Neural cell (in vitro differentiated cells): Measurements from ENCODE around the gene TCP10L. TPM values are rescaled to one million over a fixed set of nuclear protein-coding genes. Genes with fewer than 3 reads are reported as not detected.

Source experiments
- H2AFZ ChIP-seq: fragments of 200-600, 300-800 bp; sonication (generic), shearing (Covaris generic); 2 replicates; pipeline ENCODE4 v1.6.0; 2014; ENCODE audit warnings: low read depth, mild to moderate bottlenecking, antibody characterized with exemption, low read length, moderate library complexity
- H3F3A ChIP-seq: fragments of 200-600 bp; shearing (Covaris generic); 2 replicates; pipeline ENCODE4 v1.6.1; 2016; ENCODE audit warnings: mild to moderate bottlenecking, moderate library complexity, mixed read lengths, antibody characterized with exemption, low read length; ENCODE audit not compliant: insufficient read depth, poor library complexity, severe bottlenecking
- H3K27ac ChIP-seq: fragments of 200-600, 300-800 bp; sonication (generic), shearing (Covaris generic); 2 replicates; pipeline ENCODE4 v1.5.1; 2014; ENCODE audit warnings: mild to moderate bottlenecking, low read length, moderate library complexity
- H3K27me3 ChIP-seq: fragments of 300-800, 200-600 bp; sonication (generic), shearing (Covaris generic); 2 replicates; pipeline ENCODE4 v1.6.0; 2014; ENCODE audit warnings: mild to moderate bottlenecking, low read depth, low read length, moderate library complexity; ENCODE audit not compliant: insufficient read depth
- H3K36me3 ChIP-seq: fragments of 300-800, 200-600 bp; sonication (generic), shearing (Covaris generic); 2 replicates; pipeline ENCODE4 v1.5.1; 2014; ENCODE audit warnings: mild to moderate bottlenecking, antibody characterized with exemption, low read length, moderate library complexity; ENCODE audit not compliant: insufficient read depth
- H3K4me2 ChIP-seq: fragments of 300-800, 200-600 bp; sonication (generic), shearing (Covaris generic); 2 replicates; pipeline ENCODE4 v1.6.0; 2014; ENCODE audit warnings: mild to moderate bottlenecking, low read length
- H3K4me3 ChIP-seq: fragments of 300-800, 200-600 bp; sonication (generic), shearing (Covaris generic); 2 replicates; pipeline ENCODE4 v1.5.1; 2014; ENCODE audit warnings: mild to moderate bottlenecking, low read length, moderate library complexity
- H3K79me2 ChIP-seq: fragments of 200-600 bp; shearing (Covaris generic); replicated peaks from 2 replicates; pipeline ENCODE4 v1.6.0; 2014; ENCODE audit warnings: mild to moderate bottlenecking, low read length, moderate library complexity; ENCODE audit not compliant: insufficient read depth
- H3K9ac ChIP-seq: fragments of 300-800, 200-600 bp; sonication (generic), shearing (Covaris generic); 2 replicates; pipeline ENCODE4 v1.6.1; 2016; ENCODE audit warnings: mild to moderate bottlenecking, low read length, mixed read lengths
- H3K9me2 ChIP-seq: fragments of 200-600 bp; shearing (Covaris generic); 2 replicates; pipeline ENCODE4 v1.6.1; 2016; ENCODE audit warnings: mild to moderate bottlenecking, low read length, mixed read lengths; ENCODE audit not compliant: insufficient read depth
- H3K9me3 ChIP-seq: fragments of 200-600, 300-800 bp; sonication (generic), shearing (Covaris generic); 2 replicates; pipeline ENCODE4 v1.6.1; 2016; ENCODE audit warnings: mild to moderate bottlenecking, mixed run types, low read length, moderate library complexity, mixed read lengths
- H4K20me1 ChIP-seq: fragments of 200-600 bp; shearing (Covaris generic); 2 replicates; pipeline ENCODE4 v1.6.1; 2016; ENCODE audit warnings: mild to moderate bottlenecking, mixed run types; ENCODE audit not compliant: insufficient read depth
- EP300 ChIP-seq: fragments of 450-650 bp; conservative IDR thresholded peaks from 2 replicates; pipeline ENCODE4 v1.6.1; 2014; ENCODE audit warnings: antibody characterized with exemption, mild to moderate bottlenecking, moderate library complexity; ENCODE audit not compliant: poor library complexity, severe bottlenecking
- EZH2 ChIP-seq: fragments of 200-600, 300-800 bp; shearing (Covaris generic), sonication (generic); IDR thresholded peaks from 2 replicates; pipeline ENCODE4 v1.6.1; 2014; ENCODE audit warnings: antibody characterized with exemption, low read length, borderline replicate concordance, mild to moderate bottlenecking; ENCODE audit not compliant: insufficient read depth, poor library complexity, severe bottlenecking
- MXI1 ChIP-seq: fragments of 450-650 bp; conservative IDR thresholded peaks from 2 replicates; pipeline ENCODE4 v1.6.1; 2014; ENCODE audit warnings: antibody characterized with exemption, mild to moderate bottlenecking; ENCODE audit not compliant: poor library complexity, severe bottlenecking
- POLR2AphosphoS5 ChIP-seq: IDR thresholded peaks from 2 replicates; pipeline ENCODE4 v1.6.1; 2012
- RAD21 ChIP-seq: fragments of 450-650 bp; conservative IDR thresholded peaks from 2 replicates; pipeline ENCODE4 v1.6.1; 2014; ENCODE audit warnings: antibody characterized with exemption, mild to moderate bottlenecking, moderate library complexity
- SMC3 ChIP-seq: fragments of 450-650 bp; conservative IDR thresholded peaks from 2 replicates; pipeline ENCODE4 v1.6.1; 2014; ENCODE audit warnings: antibody characterized with exemption, mild to moderate bottlenecking, moderate library complexity; ENCODE audit not compliant: poor library complexity
- TAF1 ChIP-seq: IDR thresholded peaks from 2 replicates; pipeline ENCODE4 v1.6.1; 2012; ENCODE audit warnings: low read depth
- polyA plus RNA-seq: library from polyadenylated mRNA; depleted of rRNA; stranded (reverse); fragments of >200 nt; gene quantifications from 2 replicates; pipeline ENCODE4 v1.2.3, GENCODE V29; 2014
- TF ChIP-seq, protein P1 (sequence below): fragments of 450-650 bp; IDR thresholded peaks from 2 replicates; pipeline ENCODE4 v1.5.1; 2014; ENCODE audit warnings: antibody characterized with exemption, mild to moderate bottlenecking, moderate library complexity; ENCODE audit not compliant: poor library complexity, severe bottlenecking
- TF ChIP-seq, protein P2 (sequence below): IDR thresholded peaks from 2 replicates; pipeline ENCODE4 v1.6.1; 2012; ENCODE audit warnings: borderline replicate concordance

Gene TCP10L
- polyA plus RNA-seq, 1 donor from 2014 or later: 1.7 TPM

DNA sequence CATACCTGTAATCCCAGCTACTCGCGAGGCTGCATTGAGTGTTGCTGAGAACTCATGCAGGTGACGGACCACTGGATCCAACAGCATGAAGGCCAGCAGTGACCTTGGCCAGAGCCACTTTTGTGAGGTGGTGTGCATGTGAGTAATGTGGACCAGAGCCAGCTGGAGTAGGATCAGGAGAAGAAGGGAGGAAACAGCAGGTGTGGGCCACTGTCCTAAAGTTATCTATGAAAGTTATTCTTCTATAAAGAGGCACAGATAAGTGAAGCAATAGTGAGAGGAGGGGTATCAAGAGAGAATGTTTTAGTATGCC, 47.8 kb downstream of the TCP10L start:
- Histone ChIP-seq H3K4me3 (no peak overlapping the region), H3K9me2 (no peaks in the 10 kb centered on the region), H3K27me3 (no peaks in the 10 kb centered on the region), H3K36me3 (no peaks in the 10 kb centered on the region), H3K9ac (no peak overlapping the region), H3K4me2 (no peak overlapping the region), H3F3A (no peaks in the 10 kb centered on the region), H4K20me1 (no peaks in the 10 kb centered on the region), H2AFZ (no peak overlapping the region), H3K79me2 (no peaks in the 10 kb centered on the region), H3K9me3 (no peaks in the 10 kb centered on the region), H3K27ac (no peak overlapping the region)
- TF ChIP-seq, protein P1, sequence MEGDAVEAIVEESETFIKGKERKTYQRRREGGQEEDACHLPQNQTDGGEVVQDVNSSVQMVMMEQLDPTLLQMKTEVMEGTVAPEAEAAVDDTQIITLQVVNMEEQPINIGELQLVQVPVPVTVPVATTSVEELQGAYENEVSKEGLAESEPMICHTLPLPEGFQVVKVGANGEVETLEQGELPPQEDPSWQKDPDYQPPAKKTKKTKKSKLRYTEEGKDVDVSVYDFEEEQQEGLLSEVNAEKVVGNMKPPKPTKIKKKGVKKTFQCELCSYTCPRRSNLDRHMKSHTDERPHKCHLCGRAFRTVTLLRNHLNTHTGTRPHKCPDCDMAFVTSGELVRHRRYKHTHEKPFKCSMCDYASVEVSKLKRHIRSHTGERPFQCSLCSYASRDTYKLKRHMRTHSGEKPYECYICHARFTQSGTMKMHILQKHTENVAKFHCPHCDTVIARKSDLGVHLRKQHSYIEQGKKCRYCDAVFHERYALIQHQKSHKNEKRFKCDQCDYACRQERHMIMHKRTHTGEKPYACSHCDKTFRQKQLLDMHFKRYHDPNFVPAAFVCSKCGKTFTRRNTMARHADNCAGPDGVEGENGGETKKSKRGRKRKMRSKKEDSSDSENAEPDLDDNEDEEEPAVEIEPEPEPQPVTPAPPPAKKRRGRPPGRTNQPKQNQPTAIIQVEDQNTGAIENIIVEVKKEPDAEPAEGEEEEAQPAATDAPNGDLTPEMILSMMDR: no peak
- TF ChIP-seq TAF1: no peak
- TF ChIP-seq POLR2AphosphoS5: no peak
- TF ChIP-seq RAD21: no peak
- TF ChIP-seq SMC3: no peak
- TF ChIP-seq, protein P2, sequence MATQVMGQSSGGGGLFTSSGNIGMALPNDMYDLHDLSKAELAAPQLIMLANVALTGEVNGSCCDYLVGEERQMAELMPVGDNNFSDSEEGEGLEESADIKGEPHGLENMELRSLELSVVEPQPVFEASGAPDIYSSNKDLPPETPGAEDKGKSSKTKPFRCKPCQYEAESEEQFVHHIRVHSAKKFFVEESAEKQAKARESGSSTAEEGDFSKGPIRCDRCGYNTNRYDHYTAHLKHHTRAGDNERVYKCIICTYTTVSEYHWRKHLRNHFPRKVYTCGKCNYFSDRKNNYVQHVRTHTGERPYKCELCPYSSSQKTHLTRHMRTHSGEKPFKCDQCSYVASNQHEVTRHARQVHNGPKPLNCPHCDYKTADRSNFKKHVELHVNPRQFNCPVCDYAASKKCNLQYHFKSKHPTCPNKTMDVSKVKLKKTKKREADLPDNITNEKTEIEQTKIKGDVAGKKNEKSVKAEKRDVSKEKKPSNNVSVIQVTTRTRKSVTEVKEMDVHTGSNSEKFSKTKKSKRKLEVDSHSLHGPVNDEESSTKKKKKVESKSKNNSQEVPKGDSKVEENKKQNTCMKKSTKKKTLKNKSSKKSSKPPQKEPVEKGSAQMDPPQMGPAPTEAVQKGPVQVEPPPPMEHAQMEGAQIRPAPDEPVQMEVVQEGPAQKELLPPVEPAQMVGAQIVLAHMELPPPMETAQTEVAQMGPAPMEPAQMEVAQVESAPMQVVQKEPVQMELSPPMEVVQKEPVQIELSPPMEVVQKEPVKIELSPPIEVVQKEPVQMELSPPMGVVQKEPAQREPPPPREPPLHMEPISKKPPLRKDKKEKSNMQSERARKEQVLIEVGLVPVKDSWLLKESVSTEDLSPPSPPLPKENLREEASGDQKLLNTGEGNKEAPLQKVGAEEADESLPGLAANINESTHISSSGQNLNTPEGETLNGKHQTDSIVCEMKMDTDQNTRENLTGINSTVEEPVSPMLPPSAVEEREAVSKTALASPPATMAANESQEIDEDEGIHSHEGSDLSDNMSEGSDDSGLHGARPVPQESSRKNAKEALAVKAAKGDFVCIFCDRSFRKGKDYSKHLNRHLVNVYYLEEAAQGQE: no peak
- TF ChIP-seq EZH2: no peak
- no peak for TF ChIP-seq MXI1
- no peak for TF ChIP-seq EP300

DNA sequence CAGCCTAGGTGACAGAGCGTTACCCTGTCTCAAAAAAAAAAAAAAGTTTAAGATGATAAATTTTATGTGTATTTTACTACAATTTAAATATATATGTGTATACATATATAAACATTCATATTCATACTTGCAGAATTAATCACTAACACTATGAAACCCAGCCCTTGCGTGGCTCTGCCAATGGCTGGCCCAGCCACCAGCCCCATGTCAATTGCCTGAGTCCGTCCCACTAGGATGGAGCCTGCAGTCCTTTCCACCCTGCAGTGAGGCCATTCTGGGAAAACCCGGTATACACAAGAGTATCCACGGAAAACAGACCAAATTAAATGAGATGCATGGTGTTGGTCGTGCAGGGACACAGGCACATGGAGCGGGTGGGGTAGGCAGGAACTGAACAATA, 49.7 kb downstream of the TCP10L start:
- Histone ChIP-seq H3K79me2 (no peaks in the 10 kb centered on the region), H3K9me2 (no peaks in the 10 kb centered on the region), H3F3A (no peaks in the 10 kb centered on the region), H3K9me3 (no peaks in the 10 kb centered on the region), H3K4me3 (no peak overlapping the region), H2AFZ (no peak overlapping the region), H3K4me2 (no peak overlapping the region), H3K27ac (no peak overlapping the region), H3K36me3 (no peaks in the 10 kb centered on the region), H3K27me3 (no peaks in the 10 kb centered on the region), H4K20me1 (no peaks in the 10 kb centered on the region), H3K9ac (no peak overlapping the region)
- TF ChIP-seq EP300 (no peak), TAF1 (no peak)
- TF ChIP-seq, protein P2: no peak
- TF ChIP-seq, protein P1: no peak
